GM23248 (cell line): Measurements from ENCODE around the gene HARBI1.

Experiments used
- EZH2 ChIP-seq: fragments of 200-600 bp; sonication (generic); IDR thresholded peaks from 2 replicates; pipeline ENCODE4 v1.6.1; 2018; ENCODE audit warnings: antibody characterized with exemption, mild to moderate bottlenecking; ENCODE audit not compliant: insufficient read depth, poor library complexity, severe bottlenecking
- EZH2phosphoT487 ChIP-seq: fragments of 200-600 bp; sonication (generic); IDR thresholded peaks from 2 replicates; pipeline ENCODE4 v1.6.1; 2018; ENCODE audit warnings: antibody characterized with exemption, moderate library complexity, mild to moderate bottlenecking, low read depth; ENCODE audit not compliant: insufficient read depth

DNA sequence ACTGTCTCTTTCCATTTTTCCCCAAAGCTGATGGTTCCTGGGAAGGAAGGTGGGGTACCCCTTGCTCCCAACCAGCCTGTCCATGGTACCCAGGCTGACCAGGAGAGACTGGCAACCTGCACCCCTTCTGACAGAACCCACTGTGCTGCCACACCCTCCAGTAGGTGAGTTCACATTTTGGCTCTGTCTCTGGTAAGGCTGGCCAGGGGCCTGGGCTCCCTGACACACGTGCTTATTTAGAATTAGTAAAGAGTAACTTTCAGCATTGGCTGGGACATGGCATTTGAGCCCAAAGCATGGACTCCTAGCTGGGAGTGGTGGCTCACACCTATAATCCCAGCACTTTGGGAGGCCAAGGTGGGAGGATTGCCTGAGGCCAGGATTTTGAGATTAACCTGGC, 48.3 kb upstream of the HARBI1 start:
- TF ChIP-seq EZH2phosphoT487 (no peak), EZH2 (no peak)
